ENCODE results near the gene TRIM5.
A peak's percentile ranks its signal among the peaks of the same experiment; 100 is the strongest.
"Not testable (repeated sequence)": the region's sequence is repeated elsewhere in the genome, so short reads cannot be mapped to it uniquely, and the experiment has no call there.

Gene TRIM5

GRCh38 chr11:5684646-5685362, at the start of gene TRIM5:
Gene TRIM5 (minus strand): TSS chr11:5685074. CDS start chr11:5680177, 4,897 bp downstream.
- DNase-seq = peak; percentile 82

- no peak for DNase-seq
These were observed 42.8 kb upstream of the TRIM5 start for GRCh38 chr11:5727691-5728090.

GRCh38 chr11:5726351-5726750, 41.5 kb upstream of the TRIM5 start:
- DNase-seq = no peak

GRCh38 chr11:5722622-5723021, 37.7 kb upstream of the TRIM5 start:
- DNase-seq = no peak

- DNase-seq = no peak
These were observed 35.0 kb upstream of the TRIM5 start for GRCh38 chr11:5719703-5720495.

- not testable (repeated sequence) for DNase-seq
These were observed 31.6 kb upstream of the TRIM5 start for GRCh38 chr11:5716518-5716917.

GRCh38 chr11:5713695-5714094, 28.8 kb upstream of the TRIM5 start:
- no peak for DNase-seq

- DNase-seq = no peak
These were observed 27.6 kb upstream of the TRIM5 start for GRCh38 chr11:5712507-5712906.

GRCh38 chr11:5705688-5706087, 20.8 kb upstream of the TRIM5 start:
- no peak for DNase-seq

- DNase-seq = no peak
These were observed 19.1 kb upstream of the TRIM5 start for GRCh38 chr11:5703741-5704536.

- DNase-seq = no peak
These were observed 16.2 kb upstream of the TRIM5 start for GRCh38 chr11:5701055-5701577.

GRCh38 chr11:5700421-5701054, 15.7 kb upstream of the TRIM5 start:
- no peak for DNase-seq

- DNase-seq = no peak
These were observed 13.4 kb upstream of the TRIM5 start for GRCh38 chr11:5698281-5698680.

GRCh38 chr11:5696210-5696609, 11.3 kb upstream of the TRIM5 start:
- no peak for DNase-seq

- no peak for DNase-seq
These were observed 10.7 kb upstream of the TRIM5 start for GRCh38 chr11:5695580-5695979.

- DNase-seq = no peak
These were observed 9.8 kb upstream of the TRIM5 start for GRCh38 chr11:5694642-5695041.

GRCh38 chr11:5691964-5692361, 7.1 kb upstream of the TRIM5 start:
- no peak for DNase-seq

- not testable (repeated sequence) for DNase-seq
These were observed 6.5 kb upstream of the TRIM5 start for GRCh38 chr11:5691238-5691963.

- no peak for DNase-seq
These were observed 5.9 kb upstream of the TRIM5 start for GRCh38 chr11:5690736-5691135.

- no peak for DNase-seq
These were observed 5.3 kb upstream of the TRIM5 start for GRCh38 chr11:5690216-5690615.

GRCh38 chr11:5689551-5689983, 4.7 kb upstream of the TRIM5 start, which contains the start of gene TRIM22:
Gene TRIM22 (plus strand): TSS chr11:5689790. CDS start chr11:5696233, 6,443 bp downstream.
- DNase-seq = peak; percentile 64

GRCh38 chr11:5688482-5688881, 3.6 kb upstream of the TRIM5 start:
- DNase-seq = no peak
